Measurements from ENCODE around the gene TICAM2.

Gene TICAM2

DNA sequence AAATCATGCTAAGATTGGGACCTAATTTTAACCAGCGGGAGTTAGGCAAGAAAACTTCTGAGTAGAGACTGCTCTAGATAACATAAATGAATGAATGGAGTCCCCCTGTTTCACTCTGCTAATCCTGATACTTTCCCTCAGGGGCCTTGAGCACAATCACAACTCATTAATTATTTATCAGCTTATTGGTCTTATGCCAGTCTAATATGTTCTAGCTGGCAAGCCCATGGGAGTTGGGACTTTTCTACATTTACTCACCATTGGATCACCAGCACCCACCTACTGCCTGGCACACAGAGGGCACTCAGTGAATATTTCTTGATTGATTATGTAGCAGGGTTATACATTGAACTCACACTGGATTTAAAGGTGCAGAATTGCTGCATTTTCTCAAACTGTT is 37.1 kb upstream of the TICAM2 start:
- TF ChIP-seq, protein P1, sequence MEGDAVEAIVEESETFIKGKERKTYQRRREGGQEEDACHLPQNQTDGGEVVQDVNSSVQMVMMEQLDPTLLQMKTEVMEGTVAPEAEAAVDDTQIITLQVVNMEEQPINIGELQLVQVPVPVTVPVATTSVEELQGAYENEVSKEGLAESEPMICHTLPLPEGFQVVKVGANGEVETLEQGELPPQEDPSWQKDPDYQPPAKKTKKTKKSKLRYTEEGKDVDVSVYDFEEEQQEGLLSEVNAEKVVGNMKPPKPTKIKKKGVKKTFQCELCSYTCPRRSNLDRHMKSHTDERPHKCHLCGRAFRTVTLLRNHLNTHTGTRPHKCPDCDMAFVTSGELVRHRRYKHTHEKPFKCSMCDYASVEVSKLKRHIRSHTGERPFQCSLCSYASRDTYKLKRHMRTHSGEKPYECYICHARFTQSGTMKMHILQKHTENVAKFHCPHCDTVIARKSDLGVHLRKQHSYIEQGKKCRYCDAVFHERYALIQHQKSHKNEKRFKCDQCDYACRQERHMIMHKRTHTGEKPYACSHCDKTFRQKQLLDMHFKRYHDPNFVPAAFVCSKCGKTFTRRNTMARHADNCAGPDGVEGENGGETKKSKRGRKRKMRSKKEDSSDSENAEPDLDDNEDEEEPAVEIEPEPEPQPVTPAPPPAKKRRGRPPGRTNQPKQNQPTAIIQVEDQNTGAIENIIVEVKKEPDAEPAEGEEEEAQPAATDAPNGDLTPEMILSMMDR (IDR thresholded peaks at IDR 0.05) = no peak
- no peak overlapping the region for H3K4me3 ChIP-seq
- no peak overlapping the region for H3K27ac ChIP-seq
- no peak for DNase-seq (ENCODE audit: low spot score)

DNA sequence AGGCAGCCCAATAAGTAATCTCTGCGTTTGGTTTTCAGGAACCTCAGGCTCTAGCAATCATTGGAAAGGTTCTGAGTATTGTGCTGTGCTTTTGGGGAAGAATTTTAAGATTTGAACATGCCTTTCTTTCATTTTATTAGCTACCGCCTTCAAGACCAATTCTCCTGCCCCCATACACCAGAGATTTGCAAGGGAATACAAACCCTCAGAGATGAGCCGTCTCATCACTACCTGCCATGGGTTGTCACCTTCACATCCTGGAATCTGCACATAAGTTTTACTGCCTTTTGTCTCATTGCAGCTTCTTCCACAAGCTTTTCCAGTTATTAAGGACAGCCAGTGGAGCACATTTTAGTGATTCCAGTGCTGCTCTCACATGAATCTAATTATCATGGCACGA is 35.2 kb upstream of the TICAM2 start:
- Histone ChIP-seq H3K27ac (no peak overlapping the region), H3K4me3 (no peak overlapping the region)
- TF ChIP-seq, protein P1 (IDR thresholded peaks at IDR 0.05) = no peak
- no peak for DNase-seq (ENCODE audit: low spot score)

DNA sequence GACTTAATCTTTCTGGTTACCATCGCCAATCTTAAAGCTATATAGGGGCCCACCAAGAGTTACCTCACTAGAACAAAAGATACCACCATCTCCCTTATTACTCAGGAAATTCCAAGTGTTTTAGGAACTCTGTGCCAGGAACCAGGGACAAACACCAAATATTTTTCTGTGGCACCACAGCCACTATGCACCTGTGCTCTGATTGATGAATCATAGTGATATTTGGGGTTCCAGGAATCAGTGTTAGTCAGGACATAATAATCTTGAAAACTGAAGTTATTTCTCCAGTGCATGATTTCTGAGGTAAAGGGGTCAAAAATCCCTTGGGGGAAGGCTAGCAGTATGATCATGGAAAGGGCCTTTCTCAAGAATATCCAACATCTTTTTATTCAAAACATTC is 33.7 kb upstream of the TICAM2 start:
- Histone ChIP-seq H3K4me3 (no peak overlapping the region), H3K27ac (no peak overlapping the region)
- DNase-seq (ENCODE audit: low spot score) = no peak
- TF ChIP-seq, protein P1 (IDR thresholded peaks at IDR 0.05) = no peak

DNA sequence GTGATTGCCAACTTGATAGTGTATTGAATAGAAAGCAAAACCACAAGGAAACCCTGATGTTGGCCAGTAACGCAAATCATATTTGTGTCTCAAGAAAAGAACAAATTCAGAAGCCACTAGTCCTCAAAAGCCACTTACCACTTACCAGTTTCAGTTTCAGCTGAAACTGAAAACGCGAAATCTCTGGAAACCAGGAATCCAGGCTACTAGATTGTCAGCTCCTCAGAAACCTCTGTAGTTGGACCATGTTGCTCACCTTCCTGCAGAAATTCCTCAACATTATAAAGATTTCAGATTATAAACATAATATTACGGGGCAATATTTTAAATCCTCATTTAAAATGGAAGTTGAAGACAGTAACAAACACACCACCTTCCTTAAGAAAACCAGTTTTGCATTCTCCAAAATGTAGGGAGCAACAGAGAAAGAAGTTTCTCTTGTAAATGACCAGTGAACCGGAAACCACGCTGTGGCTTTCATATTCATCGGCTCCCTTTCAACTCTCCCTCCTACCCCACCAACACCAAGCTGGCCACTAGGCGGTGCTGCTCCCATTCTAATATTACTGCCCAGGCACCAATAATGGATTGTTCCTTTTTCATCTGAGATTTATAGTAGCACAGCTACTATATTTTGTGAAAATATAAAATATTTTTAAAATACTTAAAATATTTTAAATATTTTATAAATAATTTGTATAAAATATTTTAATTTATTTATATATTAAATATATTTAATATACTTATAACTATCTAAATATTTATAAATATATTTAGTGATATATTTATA is 32.3 kb upstream of the TICAM2 start:
- peak overlapping the region; percentile 38 to 41 for H3K27ac ChIP-seq
- DNase-seq (ENCODE audit: low spot score) = peak; percentile 87
- TF ChIP-seq, protein P1 (IDR thresholded peaks at IDR 0.05) = peak; percentile 62
- H3K4me3 ChIP-seq = peak overlapping the region; percentile 58

DNA sequence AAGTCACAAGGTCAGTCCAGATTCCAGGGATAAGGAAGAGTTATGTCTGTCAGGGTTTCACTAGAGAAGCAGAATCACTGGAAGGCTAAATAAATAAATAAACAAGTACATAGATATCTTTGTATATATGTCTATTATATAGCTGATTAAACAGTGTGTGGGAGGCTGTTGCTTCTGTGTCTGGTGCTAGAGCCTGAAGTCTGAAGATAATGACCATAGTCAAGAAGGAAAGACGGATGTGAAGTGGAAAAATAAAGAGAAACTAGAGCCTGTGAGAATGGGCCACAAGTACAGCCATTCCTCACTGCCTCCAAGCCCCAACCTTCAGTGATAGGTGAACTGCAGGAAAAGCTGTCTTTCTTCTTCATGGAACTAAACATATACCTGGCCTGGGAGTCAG is 27.6 kb upstream of the TICAM2 start:
- H3K27ac ChIP-seq = no peak overlapping the region
- TF ChIP-seq, protein P1 (IDR thresholded peaks at IDR 0.05) = no peak

DNA sequence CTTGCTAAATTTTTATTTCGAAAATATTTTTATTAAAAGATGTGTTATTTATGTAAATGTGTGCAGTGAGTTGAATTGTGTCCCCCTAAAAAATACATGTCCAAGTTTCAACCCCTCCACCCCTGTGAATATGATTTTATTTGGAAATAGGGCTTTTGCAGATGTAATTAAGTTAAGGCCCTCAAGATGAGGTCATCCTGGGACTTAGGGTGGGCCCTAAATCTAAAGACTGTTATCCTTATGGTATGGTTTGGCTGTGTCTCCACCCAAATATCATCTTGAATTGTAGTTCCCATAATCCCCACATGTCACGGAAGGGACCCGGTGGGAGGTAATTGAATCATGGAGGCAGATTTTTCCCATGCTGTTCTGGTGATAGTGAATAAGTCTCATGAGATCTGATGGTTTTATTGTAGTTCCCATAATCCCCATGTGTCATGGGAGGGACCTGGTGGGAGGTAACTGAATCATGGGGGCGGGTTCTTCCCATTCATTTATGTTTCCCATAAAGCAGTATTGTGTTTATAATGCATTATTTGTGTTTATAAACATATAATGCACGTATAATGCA is 25.1 kb upstream of the TICAM2 start:
- Histone ChIP-seq H3K27ac (no peak overlapping the region), H3K4me3 (no peak overlapping the region)
- TF ChIP-seq, protein P1 (IDR thresholded peaks at IDR 0.05) = no peak
- no peak for DNase-seq (ENCODE audit: low spot score)

More for the DNA sequence above, 27.6 kb upstream of the TICAM2 start:
- DNase-seq (ENCODE audit: low spot score) = no peak
- no peak overlapping the region for H3K4me3 ChIP-seq

DNA sequence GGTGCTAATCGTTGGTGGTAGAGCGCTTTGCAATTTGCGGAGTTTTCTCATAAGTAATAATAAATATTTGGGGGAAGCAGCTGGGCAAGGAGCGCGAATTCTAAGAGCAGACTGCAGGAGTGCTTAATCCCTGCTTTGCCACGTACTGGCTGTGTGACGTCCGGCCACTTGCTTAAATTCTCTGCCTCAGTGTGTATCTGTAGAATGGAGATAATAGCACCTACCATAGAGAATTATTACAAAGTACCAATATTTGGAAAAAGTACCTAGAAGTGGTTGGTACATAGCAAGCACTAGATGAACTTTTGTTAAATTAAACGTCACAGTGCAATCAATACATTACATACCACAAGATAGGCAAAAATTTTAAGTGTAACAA is 24.2 kb upstream of the TICAM2 start:
- H3K4me3 ChIP-seq = peak overlapping the region; percentile 90
- no peak for DNase-seq (ENCODE audit: low spot score)
- peak overlapping the region; percentile 64 to 89 for H3K27ac ChIP-seq
- TF ChIP-seq, protein P1 (IDR thresholded peaks at IDR 0.05) = no peak
